ENCODE data around the gene PPT1. TPM values are rescaled to one million over a fixed set of nuclear protein-coding genes. Genes with fewer than 3 reads are reported as not detected.

The PPT1 gene
- total and polyA plus RNA-seq, 2 experiments from 2014 or later = 67.4 to 202 TPM

- Mint-ChIP-seq H3K9me3 (no peaks in the 10 kb centered on the region), H3K4me3 (no peak overlapping the region), H3K27me3 (ENCODE audit: insufficient read depth, low read depth, poor library complexity) (peaks cover 2% of the 10 kb centered on the region), H3K4me1 (peaks cover 39% of the 10 kb centered on the region), H3K27ac (peak overlapping the region; percentile 75), H3K36me3 (ENCODE audit: low read depth) (peaks cover 28% of the 10 kb centered on the region; the same call in 2 of the 3 replicates)
- Histone ChIP-seq H3K36me3 (ENCODE audit: insufficient read depth) (peaks cover 26% of the 10 kb centered on the region), H3F3A (replicated peaks; ENCODE audit: low read depth) (no peaks in the 10 kb centered on the region), H3K9me2 (ENCODE audit: insufficient read depth) (no peaks in the 10 kb centered on the region), H3K4me3 (no peak overlapping the region), H2AFZ (no peak overlapping the region), H4K20me1 (replicated peaks; ENCODE audit: insufficient read depth) (peaks cover 36% of the 10 kb centered on the region), H3K4me1 (ENCODE audit: insufficient read depth) (peaks cover 21% of the 10 kb centered on the region), H3K4me2 (no peak overlapping the region), H3K79me2 (replicated peaks; ENCODE audit: insufficient read depth) (peaks cover 72% of the 10 kb centered on the region), H3K27me3 (ENCODE audit: insufficient read depth) (no peaks in the 10 kb centered on the region), H3K27ac (ENCODE audit: low read depth) (peak overlapping the region; percentile 40)
- no peak for DNase-seq (ENCODE audit: low spot score)
- no peak for ATAC-seq
- no peak for TF ChIP-seq EZH2phosphoT487 (IDR thresholded peaks at IDR 0.05; ENCODE audit: unreplicated experiment)
- no peak for TF ChIP-seq ZNF114 (CRISPR knock-in tag; IDR thresholded peaks at IDR 0.05)
- TF ChIP-seq POLR2AphosphoS5 (IDR thresholded peaks at IDR 0.05; ENCODE audit: low read depth) = no peak
- TF ChIP-seq STAT1 (IDR thresholded peaks at IDR 0.05; ENCODE audit: unreplicated experiment) = no peak
- TF ChIP-seq CREB1 (CRISPR knock-in tag; IDR thresholded peaks at IDR 0.05; ENCODE audit: low read depth) = no peak
- no peak for TF ChIP-seq REST (IDR thresholded peaks at IDR 0.05; ENCODE audit: unreplicated experiment)
- no peak for TF ChIP-seq EZH2 (IDR thresholded peaks at IDR 0.05; ENCODE audit: low read depth, unreplicated experiment)
- no peak for TF ChIP-seq ZNF462 (CRISPR knock-in tag; IDR thresholded peaks at IDR 0.05)
- no peak for TF ChIP-seq ETS1 (IDR thresholded peaks at IDR 0.05)
- no peak for TF ChIP-seq ZNF331 (CRISPR knock-in tag; IDR thresholded peaks at IDR 0.05; ENCODE audit: low read depth)
- TF ChIP-seq NANOG (IDR thresholded peaks at IDR 0.05; ENCODE audit: borderline replicate concordance) = no peak
- no peak for TF ChIP-seq JUNB (IDR thresholded peaks at IDR 0.05; ENCODE audit: unreplicated experiment)
- TF ChIP-seq CTCF (conservative IDR thresholded peaks at IDR 0.05; ENCODE audit: low read depth in 2 of 2) = no peak
Measured at GRCh38 chr1:40058097-40058452, 39.0 kb downstream of the PPT1 start.
